ELF-1 (cell line): ENCODE data around the gene FURIN.
"Not testable (repeated sequence)": the region's sequence is repeated elsewhere in the genome, so short reads cannot be mapped to it uniquely, and the experiment has no call there.

ENCODE experiments used
- DNase-seq: peaks from one replicate; pipeline ENCODE4 v3.0.0-alpha.2; 2016; ENCODE audit warnings: low read depth, low spot score

The FURIN gene

DNA sequence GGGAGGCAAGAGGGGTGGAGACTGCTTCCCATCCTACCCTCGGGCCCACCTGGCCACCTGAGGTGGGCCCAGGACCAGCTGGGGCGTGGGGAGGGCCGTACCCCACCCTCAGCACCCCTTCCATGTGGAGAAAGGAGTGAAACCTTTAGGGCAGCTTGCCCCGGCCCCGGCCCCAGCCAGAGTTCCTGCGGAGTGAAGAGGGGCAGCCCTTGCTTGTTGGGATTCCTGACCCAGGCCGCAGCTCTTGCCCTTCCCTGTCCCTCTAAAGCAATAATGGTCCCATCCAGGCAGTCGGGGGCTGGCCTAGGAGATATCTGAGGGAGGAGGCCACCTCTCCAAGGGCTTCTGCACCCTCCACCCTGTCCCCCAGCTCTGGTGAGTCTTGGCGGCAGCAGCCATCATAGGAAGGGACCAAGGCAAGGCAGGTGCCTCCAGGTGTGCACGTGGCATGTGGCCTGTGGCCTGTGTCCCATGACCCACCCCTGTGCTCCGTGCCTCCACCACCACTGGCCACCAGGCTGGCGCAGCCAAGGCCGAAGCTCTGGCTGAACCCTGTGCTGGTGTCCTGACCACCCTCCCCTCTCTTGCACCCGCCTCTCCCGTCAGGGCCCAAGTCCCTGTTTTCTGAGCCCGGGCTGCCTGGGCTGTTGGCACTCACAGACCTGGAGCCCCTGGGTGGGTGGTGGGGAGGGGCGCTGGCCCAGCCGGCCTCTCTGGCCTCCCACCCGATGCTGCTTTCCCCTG lies 13.8 kb downstream of the FURIN start:
- no peak for DNase-seq

GRCh38 chr15:90882781-90883525 lies 14.6 kb downstream of the FURIN start:
- no peak for DNase-seq

DNA sequence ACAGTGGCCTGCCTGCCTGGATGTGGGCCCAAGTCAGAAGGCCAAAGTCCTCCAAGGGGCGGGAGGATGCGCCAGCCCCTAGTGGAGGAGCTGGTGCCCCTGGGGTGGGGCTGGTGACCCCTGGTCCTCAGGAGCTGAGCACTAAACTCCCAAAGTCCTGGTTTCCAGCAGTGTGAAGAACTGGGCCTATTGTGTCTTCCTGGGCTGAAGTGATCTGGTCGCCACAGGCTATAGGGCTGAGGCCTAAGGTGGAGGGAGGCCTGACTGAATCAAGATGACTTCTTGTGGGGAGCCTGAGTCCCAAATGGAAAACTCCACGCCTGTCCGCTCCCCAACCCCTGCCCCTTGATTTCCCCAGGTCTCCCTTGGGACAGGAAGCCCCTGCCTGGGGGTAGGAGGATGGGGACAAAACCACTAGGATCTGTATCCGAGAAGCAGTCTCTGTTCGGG lies 15.2 kb downstream of the FURIN start:
- no peak for DNase-seq

- peak; percentile 69 for DNase-seq
Observed at GRCh38 chr15:90883976-90884718, 15.8 kb downstream of the FURIN start, which contains the start of gene FES. FES (plus strand) TSS chr15:90884504; CDS start chr15:90885046, 542 bp downstream.

DNA sequence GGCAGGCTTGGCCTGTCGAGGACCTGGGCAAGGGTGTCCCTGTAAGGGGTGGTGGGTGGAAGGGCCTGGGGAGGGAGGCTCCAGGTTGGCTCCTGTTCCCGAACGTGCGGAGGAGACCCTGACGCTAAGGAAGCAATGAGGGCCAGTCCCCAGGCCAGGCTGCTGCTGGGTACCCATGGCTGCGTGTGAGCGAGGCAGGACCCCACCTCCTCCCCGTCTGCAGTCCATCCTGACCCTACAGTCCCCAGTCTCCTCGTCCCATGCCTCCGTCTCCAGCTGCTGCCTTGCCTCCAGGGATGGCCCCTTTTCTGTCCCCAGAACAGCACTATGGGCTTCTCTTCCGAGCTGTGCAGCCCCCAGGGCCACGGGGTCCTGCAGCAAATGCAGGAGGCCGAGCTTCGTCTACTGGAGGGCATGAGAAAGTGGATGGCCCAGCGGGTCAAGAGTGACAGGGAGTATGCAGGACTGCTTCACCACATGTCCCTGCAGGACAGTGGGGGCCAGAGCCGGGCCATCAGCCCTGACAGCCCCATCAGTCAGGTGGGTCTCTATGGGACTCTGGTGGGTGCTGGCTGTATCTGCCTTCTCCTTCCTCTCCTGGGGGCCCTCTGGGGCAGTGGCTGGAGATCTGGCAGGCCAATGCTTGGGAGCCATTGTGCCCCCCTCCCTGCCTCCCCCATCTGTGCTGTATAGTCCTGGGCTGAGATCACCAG lies 16.5 kb downstream of the FURIN start:
- DNase-seq = no peak

DNA sequence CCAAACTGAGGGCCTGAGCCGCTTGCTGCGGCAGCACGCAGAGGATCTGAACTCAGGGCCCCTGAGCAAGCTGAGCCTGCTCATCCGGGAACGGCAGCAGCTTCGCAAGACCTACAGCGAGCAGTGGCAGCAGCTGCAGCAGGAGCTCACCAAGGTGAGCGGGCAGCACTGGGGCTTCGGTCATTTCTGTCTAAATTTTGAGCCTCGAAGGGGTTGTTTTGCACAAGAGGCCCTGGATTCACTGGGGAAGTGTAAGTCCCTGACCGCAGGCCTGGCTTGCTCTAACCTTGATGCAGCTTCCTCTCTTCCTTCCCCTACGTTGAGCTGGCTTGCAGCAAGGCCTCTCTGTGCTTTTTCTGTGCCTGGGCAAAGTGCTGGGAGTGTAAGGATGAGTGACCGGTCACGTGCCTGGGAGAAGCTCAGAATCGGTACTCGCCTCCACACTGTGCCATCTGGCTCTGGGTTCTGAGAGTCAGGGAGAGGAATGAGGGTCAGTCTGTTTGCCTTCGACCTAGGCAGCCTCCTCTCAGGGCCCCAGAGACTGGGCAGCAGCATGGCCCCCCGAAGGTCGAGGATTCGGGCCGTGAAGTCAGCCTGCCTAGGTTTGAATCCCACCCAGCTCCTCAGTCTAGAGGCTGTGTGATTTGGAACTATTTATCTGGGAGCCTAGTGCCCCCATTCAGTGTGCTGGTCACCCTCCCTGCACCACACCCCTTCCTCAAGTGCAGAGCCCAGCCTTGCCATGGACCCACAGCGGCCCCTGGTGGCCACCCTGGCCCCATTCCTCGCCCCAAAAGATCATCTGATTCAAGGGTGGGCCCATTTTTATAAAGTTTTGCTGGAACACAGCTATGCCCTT lies 17.3 kb downstream of the FURIN start:
- peak; percentile 85 for DNase-seq

GRCh38 chr15:90886291-90886614 lies 17.9 kb downstream of the FURIN start:
- no peak for DNase-seq

- no peak for DNase-seq
Observed at GRCh38 chr15:90887037-90887481, 18.7 kb downstream of the FURIN start.

DNA sequence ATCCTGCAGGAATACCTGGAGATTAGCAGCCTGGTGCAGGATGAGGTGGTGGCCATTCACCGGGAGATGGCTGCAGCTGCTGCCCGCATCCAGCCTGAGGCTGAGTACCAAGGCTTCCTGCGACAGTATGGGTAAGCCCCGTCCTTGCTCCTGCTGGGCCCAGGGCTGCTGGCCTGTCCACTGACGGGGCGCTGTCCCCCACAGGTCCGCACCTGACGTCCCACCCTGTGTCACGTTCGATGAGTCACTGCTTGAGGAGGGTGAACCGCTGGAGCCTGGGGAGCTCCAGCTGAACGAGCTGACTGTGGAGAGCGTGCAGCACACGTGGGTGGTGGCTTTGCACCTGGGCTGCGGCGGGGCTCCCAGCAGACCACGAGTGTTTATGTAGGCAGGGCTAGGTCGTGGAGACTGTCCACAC lies 20.9 kb downstream of the FURIN start:
- DNase-seq = no peak

DNA sequence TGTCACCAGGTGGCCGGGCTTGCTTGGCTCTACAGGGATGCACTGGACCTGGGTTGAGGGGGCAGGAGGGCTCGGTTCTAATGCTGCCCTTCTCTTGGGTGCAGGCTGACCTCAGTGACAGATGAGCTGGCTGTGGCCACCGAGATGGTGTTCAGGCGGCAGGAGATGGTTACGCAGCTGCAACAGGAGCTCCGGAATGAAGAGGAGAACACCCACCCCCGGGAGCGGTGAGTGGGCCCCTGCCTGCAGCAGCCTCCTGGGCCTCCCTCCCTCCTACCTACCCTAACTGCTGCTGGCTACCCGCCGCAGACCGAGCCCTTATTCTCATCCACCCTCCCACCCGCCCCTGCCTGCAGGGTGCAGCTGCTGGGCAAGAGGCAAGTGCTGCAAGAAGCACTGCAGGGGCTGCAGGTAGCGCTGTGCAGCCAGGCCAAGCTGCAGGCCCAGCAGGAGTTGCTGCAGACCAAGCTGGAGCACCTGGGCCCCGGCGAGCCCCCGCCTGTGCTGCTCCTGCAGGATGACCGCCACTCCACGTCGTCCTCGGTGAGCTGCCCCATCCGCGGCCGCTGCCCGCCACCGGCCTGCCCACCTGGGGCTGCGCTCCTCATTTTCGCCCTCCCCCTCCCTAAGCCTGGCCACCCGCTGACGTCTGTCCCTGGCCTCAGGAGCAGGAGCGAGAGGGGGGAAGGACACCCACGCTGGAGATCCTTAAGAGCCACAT lies 21.5 kb downstream of the FURIN start:
- no peak for DNase-seq

DNA sequence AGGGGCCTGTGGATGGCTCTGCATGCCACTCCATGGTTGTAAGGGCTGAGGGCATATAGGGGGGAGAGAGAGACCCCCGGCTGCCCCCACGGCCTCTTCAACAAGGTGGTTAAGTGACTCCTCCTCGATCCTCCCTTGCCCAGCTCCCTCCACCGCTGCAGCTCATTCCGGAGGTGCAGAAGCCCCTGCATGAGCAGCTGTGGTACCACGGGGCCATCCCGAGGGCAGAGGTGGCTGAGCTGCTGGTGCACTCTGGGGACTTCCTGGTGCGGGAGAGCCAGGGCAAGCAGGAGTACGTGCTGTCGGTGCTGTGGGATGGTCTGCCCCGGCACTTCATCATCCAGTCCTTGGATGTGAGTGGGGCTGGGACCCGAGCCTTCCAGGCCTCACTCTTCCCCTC lies 22.5 kb downstream of the FURIN start:
- DNase-seq = no peak

DNA sequence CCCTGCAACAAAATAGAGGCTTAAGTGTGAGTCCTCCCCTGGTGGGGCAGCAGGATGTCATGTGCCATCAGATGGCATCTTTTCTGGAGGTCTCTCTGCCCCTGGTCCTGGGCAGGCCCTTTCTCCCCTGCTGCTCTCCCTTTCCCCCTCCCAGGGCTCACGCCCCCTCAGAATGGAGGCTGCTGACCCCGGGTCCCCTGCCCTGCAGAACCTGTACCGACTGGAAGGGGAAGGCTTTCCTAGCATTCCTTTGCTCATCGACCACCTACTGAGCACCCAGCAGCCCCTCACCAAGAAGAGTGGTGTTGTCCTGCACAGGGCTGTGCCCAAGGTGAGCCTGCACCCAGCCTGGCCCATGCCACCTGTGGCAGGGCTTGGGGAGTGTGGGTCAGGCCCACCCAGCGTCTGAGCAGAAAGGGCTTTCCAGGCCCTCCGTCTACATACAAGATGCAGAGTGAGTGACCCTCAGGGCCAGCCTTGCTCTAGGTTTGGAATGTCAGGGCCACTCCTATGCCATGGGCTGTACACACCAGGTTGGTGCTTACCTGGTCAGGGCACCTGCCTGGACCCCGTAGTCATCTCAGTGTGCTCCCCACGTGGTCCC lies 23.1 kb downstream of the FURIN start:
- no peak for DNase-seq

DNA sequence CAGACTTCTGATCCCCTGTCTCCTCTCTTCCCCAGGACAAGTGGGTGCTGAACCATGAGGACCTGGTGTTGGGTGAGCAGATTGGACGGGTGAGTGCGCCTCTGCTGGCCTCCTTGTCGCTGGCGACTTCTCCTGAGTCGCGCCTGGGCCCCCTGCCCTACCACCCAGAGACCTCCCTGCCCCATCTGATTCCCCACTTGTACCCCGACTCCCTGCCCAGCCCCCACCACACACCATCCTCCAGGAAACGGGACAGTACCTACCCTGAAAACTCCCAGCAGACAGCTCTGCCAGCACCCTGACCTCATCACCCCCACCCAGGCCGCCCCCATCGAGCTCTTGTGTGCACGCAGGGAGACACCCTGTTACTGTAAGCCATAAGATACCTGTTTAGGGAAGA lies 23.6 kb downstream of the FURIN start:
- DNase-seq = no peak

GRCh38 chr15:90892498-90893174 lies 24.2 kb downstream of the FURIN start:
- no peak for DNase-seq

DNA sequence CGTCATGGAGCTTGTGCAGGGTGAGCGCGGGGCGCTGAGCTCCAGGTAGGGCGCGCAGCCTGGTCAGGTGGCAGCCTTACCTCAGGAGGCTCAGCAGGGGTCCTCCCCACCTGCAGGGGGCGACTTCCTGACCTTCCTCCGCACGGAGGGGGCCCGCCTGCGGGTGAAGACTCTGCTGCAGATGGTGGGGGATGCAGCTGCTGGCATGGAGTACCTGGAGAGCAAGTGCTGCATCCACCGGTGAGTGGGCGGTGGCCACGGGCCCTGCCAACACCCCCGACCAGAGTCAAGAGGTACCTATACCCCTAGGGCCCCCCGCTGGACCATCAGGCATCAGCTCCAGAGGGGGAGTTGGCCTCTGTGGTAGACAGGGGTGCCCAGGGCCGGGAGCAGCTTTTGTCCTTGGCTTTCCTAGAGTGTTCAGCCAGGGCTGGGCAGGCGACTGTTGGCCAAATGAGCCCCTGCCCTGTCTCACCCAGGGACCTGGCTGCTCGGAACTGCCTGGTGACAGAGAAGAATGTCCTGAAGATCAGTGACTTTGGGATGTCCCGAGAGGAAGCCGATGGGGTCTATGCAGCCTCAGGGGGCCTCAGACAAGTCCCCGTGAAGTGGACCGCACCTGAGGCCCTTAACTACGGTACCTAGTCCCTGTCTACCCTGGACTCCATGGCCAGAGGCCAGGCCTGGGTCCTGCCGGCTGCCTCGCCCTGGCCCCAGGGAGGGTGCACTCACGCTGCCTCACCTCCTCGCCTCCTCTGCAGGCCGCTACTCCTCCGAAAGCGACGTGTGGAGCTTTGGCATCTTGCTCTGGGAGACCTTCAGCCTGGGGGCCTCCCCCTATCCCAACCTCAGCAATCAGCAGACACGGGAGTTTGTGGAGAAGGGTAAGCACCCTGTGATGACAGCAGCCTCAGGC lies 25.0 kb downstream of the FURIN start:
- no peak for DNase-seq

DNA sequence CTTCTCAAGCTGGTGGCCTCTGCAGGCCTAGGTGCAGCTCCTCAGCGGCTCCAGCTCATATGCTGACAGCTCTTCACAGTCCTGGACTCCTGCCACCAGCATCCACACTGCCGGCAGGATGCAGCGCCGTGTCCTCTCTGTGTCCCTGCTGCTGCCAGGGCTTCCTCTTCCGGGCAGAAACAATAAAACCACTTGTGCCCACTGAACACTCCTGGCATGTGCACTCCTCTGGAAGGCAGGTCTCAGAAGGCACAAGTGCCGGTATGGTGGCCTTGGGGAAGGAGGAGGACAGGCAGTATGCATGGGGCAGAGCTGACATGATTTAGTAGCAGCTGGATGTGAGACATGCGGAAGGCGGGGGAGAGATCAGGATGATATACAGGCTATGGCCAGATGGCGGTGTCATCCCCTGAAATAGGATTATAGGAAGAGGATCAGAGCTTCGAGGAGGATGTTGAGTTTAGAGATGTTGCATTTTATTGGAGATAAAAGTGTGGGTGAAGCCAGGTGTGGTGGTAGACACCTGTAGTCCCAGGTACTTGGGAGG lies 27.3 kb downstream of the FURIN start:
- DNase-seq = no peak

- not testable (repeated sequence) for DNase-seq
Observed at GRCh38 chr15:90897131-90897655, 28.8 kb downstream of the FURIN start.
